Uterus (tissue), 2 donors: ENCODE results near the gene FSTL5.

ENCODE experiments used
- POLR2A ChIP-seq, 2 donors: fragments of 450-650 bp; IDR thresholded peaks; one replicate each; pipeline ENCODE4 v1.6.1; 2016; ENCODE audit warnings: antibody characterized with exemption in 2 of 2, mild to moderate bottlenecking in 1 of 2, moderate library complexity in 1 of 2
- TF ChIP-seq, protein P1 (sequence below), 4 experiments: fragments of 200-600 bp in 2 of 4; fragments of 450-650 bp in 2 of 4; sonication (generic) in 2 of 4; IDR thresholded peaks; one replicate each; pipeline ENCODE4 v1.5.1; 2016 to 2019; ENCODE audit warnings: antibody characterized with exemption in 4 of 4, mild to moderate bottlenecking in 2 of 4, moderate library complexity in 1 of 4

DNA sequence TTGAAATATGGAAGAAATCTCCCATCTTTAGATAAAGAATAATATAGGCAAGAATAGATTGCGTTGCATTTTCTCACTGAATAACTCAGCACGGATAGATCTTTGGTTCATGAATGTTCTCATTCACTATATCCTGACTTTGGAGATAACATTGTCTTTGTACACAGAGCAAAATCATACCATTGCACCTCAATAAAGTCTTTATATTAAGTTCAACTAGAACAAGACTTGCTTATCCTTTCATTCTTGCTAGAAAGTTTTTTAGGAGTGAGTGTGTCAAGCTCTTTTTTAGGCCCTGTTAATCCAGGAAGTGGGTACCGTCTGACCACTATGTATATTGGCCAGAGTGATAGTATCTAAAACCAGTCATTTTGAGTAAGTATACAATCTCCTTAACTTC lies 658.7 kb downstream of the FSTL5 start:
- TF ChIP-seq, protein P1, sequence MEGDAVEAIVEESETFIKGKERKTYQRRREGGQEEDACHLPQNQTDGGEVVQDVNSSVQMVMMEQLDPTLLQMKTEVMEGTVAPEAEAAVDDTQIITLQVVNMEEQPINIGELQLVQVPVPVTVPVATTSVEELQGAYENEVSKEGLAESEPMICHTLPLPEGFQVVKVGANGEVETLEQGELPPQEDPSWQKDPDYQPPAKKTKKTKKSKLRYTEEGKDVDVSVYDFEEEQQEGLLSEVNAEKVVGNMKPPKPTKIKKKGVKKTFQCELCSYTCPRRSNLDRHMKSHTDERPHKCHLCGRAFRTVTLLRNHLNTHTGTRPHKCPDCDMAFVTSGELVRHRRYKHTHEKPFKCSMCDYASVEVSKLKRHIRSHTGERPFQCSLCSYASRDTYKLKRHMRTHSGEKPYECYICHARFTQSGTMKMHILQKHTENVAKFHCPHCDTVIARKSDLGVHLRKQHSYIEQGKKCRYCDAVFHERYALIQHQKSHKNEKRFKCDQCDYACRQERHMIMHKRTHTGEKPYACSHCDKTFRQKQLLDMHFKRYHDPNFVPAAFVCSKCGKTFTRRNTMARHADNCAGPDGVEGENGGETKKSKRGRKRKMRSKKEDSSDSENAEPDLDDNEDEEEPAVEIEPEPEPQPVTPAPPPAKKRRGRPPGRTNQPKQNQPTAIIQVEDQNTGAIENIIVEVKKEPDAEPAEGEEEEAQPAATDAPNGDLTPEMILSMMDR (IDR thresholded peaks at IDR 0.05): no peak
- no peak for TF ChIP-seq POLR2A (IDR thresholded peaks at IDR 0.05)
